Epithelial cell of proximal tubule (primary cell): ENCODE measurements around the gene CNGB1. TPM values are rescaled to one million over a fixed set of nuclear protein-coding genes. Genes with fewer than 3 reads are reported as not detected.
"Not testable (repeated sequence)": the region's sequence is repeated elsewhere in the genome, so short reads cannot be mapped to it uniquely, and the experiment has no call there.

Experiments used
- DNase-seq: peaks from one replicate; pipeline ENCODE4 v3.0.0-alpha.2; 2011; ENCODE audit warnings: low read depth
- H3K4me3 ChIP-seq: 2 replicates; pipeline ENCODE4 v1.5.1; 2011; ENCODE audit warnings: low read depth, mild to moderate bottlenecking, low read length
- total RNA-seq: library from RNA; depleted of rRNA; stranded (reverse); fragments of >200 nt; gene quantifications from 2 replicates; pipeline ENCODE4 v1.2.3, GENCODE V29; 2015
- TF ChIP-seq, protein P1 (sequence below): conservative IDR thresholded peaks from 2 replicates; pipeline ENCODE4 v1.5.1; 2012; ENCODE audit warnings: low read depth, mild to moderate bottlenecking, low read length

The CNGB1 gene
- total RNA-seq, 1 donor from 2014 or later, result 1.4 TPM

DNA sequence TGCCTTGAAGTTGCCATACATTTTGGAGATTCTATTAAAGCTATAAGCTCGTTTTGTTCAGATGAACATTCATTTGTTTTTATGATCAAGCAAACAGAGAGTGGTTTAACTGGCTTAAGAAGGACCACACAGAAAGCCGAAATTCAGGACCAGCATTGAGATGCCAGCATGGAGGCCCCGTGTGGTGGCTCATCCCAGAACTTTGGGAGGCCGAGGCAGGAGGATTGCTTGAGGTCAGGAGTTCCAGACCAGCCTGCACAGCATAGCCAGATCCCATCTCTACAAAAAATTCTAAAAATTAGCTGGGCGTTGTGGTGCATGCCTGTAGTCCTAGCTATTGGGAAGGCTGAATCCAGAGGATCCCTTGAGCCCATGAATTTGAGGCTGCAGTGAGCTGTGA is 122.7 kb downstream of the CNGB1 start:
- TF ChIP-seq, protein P1, sequence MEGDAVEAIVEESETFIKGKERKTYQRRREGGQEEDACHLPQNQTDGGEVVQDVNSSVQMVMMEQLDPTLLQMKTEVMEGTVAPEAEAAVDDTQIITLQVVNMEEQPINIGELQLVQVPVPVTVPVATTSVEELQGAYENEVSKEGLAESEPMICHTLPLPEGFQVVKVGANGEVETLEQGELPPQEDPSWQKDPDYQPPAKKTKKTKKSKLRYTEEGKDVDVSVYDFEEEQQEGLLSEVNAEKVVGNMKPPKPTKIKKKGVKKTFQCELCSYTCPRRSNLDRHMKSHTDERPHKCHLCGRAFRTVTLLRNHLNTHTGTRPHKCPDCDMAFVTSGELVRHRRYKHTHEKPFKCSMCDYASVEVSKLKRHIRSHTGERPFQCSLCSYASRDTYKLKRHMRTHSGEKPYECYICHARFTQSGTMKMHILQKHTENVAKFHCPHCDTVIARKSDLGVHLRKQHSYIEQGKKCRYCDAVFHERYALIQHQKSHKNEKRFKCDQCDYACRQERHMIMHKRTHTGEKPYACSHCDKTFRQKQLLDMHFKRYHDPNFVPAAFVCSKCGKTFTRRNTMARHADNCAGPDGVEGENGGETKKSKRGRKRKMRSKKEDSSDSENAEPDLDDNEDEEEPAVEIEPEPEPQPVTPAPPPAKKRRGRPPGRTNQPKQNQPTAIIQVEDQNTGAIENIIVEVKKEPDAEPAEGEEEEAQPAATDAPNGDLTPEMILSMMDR, result no peak
- no peak overlapping the region for H3K4me3 ChIP-seq
- no peak for DNase-seq

DNA sequence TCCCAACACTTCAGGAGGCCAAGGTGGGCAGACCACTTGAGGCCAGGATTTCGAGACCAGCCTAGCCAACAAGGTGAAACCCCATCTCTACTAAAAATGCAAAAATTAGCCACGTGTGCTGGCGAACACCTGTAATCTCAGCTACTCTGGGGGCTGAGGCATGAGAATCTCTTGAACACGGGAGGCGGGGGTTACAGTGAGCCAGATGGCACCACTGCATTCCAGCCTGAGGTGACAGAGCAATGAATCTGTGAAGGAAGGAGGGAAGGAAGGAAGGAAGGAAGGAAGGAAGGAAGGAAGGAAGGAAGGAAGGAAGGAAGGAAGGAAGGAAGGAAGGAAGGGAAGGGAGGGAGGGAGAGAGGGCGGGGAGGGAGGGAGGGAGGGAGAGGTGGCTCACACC is 124.0 kb downstream of the CNGB1 start:
- not testable (repeated sequence) for H3K4me3 ChIP-seq, DNase-seq

DNA sequence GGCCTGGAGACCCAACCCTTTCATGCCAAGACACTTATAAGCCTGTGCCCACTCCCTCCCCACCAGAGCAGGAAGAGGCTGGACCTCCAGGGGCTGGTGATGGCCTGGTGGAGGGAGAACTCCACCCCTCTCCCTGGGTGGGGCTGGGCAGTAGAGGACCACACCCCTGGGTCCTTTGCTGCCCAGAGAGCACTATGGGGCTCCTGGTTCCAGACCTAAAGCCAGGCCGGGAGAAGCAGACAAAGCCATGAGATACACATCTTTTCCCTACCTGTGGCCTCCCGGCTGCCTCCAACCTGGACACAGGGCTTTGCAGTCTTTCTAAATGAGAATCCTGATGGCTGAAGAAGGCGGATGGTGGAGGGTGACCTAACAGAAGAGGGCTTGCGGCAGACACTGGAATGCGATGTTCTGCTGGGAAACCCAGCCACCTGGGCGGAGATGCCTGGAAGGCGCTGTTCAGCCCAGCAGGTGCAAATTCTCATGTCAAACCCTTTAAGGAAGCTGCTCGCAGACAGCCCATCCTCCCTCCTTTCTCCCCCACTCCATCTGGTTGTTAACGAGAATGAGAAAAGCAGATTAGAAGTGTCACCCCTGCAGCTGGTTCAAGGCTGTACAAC is 124.7 kb downstream of the CNGB1 start:
- TF ChIP-seq, protein P1, result no peak
- no peak for DNase-seq
- H3K4me3 ChIP-seq, result no peak overlapping the region

DNA sequence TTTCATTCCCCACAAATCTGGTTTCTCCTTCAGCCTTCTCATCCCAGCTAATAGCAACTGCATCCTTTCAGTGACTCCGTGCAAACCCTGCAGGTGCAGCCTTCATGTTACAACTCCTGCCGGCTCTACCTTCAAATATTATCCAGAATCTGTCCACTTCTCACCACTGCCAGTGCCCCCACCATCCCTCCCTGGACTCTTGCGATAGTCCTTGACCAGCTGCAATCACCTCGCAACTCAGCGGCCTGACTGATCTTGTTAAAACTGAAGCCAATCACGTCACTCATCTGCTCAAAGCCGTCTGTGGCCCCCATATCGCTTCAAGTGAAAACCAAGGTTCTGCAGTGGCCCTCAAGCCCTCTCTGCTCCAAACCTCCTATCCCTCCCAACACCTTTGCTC is 125.8 kb downstream of the CNGB1 start:
- DNase-seq, result no peak
- TF ChIP-seq, protein P1, result no peak
- no peak overlapping the region for H3K4me3 ChIP-seq

DNA sequence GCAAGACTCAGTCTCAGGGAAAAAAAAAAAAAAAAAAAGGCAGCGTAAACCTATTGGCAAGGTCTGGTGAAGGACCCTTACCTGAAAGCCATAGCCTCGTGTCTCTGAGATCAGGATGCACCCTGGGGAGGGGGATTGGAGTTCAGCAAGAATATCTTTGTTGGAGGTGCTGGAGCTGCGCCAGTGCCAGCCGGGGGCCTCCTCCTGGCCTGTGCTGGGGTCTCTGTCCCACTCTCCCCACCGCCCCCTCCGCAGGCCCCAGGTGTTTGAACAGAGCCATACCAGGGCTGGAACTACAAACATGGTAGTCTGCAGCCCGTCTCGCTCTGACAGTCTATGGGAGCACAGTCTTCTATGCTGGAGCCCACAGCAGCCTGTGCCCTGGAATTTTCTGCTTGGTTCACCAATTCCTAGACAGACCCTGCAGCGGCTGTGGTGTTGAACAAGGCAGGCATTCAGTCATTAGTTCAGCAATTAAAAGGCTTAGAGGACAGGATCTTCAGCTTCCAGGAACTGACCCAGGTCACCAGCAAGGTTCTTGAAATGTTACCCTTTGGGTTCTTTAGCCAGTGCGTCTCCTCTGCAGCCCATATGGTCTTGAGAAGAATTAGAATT is 126.4 kb downstream of the CNGB1 start:
- TF ChIP-seq, protein P1, result no peak
- no peak for DNase-seq

DNA sequence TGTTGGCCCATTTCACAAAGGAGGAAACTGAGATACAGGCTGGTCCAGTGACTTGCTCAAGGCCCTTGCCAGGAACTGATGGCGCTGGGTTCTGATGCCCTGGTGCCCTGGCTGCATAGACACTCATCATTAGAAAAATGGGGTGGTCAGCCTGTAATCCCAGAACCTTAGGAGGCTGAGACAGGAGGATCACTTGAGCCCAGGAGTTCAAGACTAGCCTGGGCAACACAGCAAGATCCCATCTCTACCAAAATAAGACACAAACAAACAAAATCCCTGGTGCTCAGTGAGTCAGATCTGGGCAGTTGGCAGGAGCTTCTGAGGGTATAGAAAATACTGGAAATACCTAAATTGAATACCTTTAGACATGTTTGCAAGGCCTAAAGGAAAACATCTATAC is 127.5 kb downstream of the CNGB1 start:
- TF ChIP-seq, protein P1, result no peak
- DNase-seq, result no peak
- H3K4me3 ChIP-seq, result no peak overlapping the region

More for the DNA sequence above, 126.4 kb downstream of the CNGB1 start:
- no peak overlapping the region for H3K4me3 ChIP-seq

DNA sequence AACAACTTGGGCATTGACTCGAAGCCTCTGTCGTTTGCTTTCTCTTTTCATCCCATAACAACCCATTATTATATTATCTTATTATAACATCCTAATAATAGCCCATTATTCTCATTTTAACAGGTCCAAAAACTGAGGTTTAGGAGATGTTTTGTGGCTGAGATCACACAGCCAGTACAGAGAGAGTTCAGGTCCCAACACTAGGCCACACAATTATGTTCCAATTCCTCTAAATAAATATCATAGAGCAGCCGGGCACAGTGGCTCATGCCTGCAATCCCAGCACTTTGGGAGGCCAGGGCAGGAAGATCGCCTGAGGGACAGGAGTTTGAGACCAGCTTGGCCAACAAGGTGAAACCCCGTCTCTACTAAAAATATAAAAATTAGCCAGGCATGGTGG is 128.3 kb downstream of the CNGB1 start:
- no peak overlapping the region for H3K4me3 ChIP-seq
- TF ChIP-seq, protein P1, result no peak
- no peak for DNase-seq
